Ectodermal cell (in vitro differentiated cells): ENCODE data around the gene COX18. TPM values are rescaled to one million over a fixed set of nuclear protein-coding genes. Genes with fewer than 3 reads are reported as not detected.

Source experiments
- H3K27ac ChIP-seq: 2 replicates; pipeline ENCODE4 v1.7.0; 2013; ENCODE audit warnings: mild to moderate bottlenecking, low read depth, low read length; ENCODE audit not compliant: insufficient read depth, poor library complexity, severe bottlenecking
- H3K27me3 ChIP-seq: 2 replicates; pipeline ENCODE4 v1.7.0; 2013; ENCODE audit warnings: mild to moderate bottlenecking, low read length; ENCODE audit not compliant: insufficient read depth, control insufficient read depth, poor library complexity, severe bottlenecking
- H3K36me3 ChIP-seq: one replicate; pipeline ENCODE4 v1.7.0; 2013; ENCODE audit warnings: low read length; ENCODE audit not compliant: control insufficient read depth, insufficient read depth
- H3K4me1 ChIP-seq: one replicate; pipeline ENCODE4 v1.7.0; 2013; ENCODE audit warnings: low read length; ENCODE audit not compliant: control insufficient read depth, insufficient read depth
- H3K4me3 ChIP-seq: 2 replicates; pipeline ENCODE4 v1.7.0; 2013; ENCODE audit warnings: low read depth, low read length, control low read depth; ENCODE audit not compliant: insufficient read depth
- H3K9me3 ChIP-seq: 2 replicates; pipeline ENCODE4 v1.7.0; 2013; ENCODE audit warnings: mild to moderate bottlenecking, low read length, moderate library complexity; ENCODE audit not compliant: control insufficient read depth
- WGBS, 2 experiments: methylation state at CpG; one replicate each; pipeline ENCODE4 v1.1.7; 2013; ENCODE audit warnings: missing lambda C conversion rate in 2 of 2; 5-methylcytosine and 5-hydroxymethylcytosine counted together
- polyA plus RNA-seq, 4 experiments: library from polyadenylated mRNA; stranded (reverse); fragments of 50-300 nt; gene quantifications; one replicate each; pipeline ENCODE4 v1.2.3, GENCODE V29; 2013

Gene COX18, protein sequence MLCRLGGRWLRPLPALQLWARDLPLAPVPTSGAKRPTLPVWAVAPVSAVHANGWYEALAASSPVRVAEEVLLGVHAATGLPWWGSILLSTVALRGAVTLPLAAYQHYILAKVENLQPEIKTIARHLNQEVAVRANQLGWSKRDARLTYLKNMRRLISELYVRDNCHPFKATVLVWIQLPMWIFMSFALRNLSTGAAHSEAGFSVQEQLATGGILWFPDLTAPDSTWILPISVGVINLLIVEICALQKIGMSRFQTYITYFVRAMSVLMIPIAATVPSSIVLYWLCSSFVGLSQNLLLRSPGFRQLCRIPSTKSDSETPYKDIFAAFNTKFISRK
- polyA plus RNA-seq (2013, experiment 1 of 4): 21.1 TPM
- 17.8 TPM for polyA plus RNA-seq (2013, experiment 2 of 4)
- 14.6 TPM for polyA plus RNA-seq (2013, experiment 3 of 4)
- 14.4 TPM for polyA plus RNA-seq (2013, experiment 4 of 4)

DNA sequence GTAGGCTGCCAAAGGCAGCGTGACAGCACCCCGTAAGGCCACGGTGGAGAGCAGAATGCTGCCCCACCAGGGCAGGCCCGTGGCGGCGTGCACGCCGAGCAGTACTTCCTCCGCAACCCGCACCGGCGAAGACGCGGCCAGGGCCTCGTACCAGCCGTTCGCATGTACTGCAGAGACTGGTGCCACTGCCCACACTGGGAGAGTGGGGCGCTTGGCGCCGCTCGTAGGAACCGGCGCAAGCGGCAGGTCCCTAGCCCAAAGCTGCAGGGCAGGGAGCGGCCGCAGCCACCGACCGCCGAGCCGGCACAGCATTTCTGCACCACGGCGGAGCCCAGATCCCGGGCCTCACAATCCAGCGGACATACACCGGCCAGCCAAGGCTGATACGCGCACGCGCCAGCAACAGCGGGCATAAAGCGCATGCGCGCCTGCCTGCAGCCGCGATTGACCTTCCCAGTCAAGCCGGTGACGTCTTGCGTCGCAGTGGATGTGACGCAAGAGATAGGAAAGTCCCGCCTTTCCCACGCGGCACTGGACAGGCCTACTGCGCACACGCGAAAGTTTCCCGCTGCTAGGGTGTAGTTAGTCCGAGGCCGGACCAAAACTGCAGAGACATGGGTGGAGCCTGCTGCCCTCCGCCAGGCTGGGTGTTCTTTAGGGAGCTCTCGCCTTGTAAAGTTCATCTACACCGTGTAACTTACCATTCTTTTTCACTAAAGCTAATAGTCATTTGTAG, at the start of gene COX18:
Gene COX18, minus strand, starts transcription at position 379 of the 736 bp plus-strand sequence. Its CDS starts 67 bp downstream, at position 312.
- Histone ChIP-seq H3K4me1 (no peaks in the 10 kb centered on the region), H3K27me3 (no peaks in the 10 kb centered on the region), H3K9me3 (no peaks in the 10 kb centered on the region), H3K36me3 (no peaks in the 10 kb centered on the region), H3K27ac (peak within 1 kb of the TSS; percentile 94), H3K4me3 (peak within 1 kb of the TSS; percentile 94)
- WGBS, 2 experiments: 0% methylated on average over 62 of the region's 62 CpGs

DNA sequence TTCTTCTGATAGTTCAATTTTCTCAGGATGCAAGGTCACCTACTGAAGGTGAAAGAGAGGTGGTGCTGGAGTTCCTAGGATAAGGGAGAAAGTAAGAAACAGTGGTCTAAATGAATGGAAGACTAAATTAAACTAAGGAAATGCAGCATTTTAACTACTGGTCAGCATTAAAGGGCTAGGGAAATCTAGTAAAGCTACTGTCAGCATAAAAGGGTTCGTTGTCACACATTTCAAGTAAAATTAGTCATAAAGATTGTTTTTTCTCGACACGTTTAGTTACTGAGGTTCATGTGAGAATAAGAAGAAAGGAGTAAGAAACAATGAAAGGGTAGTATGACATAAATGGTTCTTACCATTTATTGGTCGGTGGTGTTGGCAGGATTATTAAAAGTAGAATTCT, 40.0 kb upstream of the COX18 start:
- H3K27ac ChIP-seq: no peak overlapping the region
- H3K27me3 ChIP-seq: no peaks in the 10 kb centered on the region
- peaks cover 17% of the 10 kb centered on the region for H3K36me3 ChIP-seq
- no peaks in the 10 kb centered on the region for H3K4me1 ChIP-seq
- H3K9me3 ChIP-seq: no peaks in the 10 kb centered on the region
- 96 to 99% methylated on average over 4 of the region's 4 CpGs for WGBS, 2 experiments
- no peak overlapping the region for H3K4me3 ChIP-seq

DNA sequence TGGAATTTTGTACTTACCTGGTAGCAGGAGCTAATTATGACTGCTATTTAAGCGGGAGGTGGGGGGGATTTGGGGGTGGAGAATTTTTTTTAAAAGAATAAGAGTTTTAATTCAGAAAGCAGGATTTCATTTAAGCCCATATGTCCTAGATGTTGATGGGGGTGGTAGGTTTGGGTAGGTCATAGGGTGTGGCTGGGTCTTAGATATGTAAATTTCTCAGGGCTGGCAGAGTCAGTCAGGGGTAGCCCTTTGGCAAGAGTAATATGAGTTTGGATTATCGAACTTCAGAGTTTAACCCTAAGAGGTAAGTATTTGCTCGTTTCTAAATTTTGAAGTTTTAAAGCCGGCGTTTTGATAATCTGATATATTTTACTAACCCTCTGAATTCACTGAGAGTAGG, 35.2 kb upstream of the COX18 start:
- Histone ChIP-seq H3K36me3 (peaks cover 16% of the 10 kb centered on the region), H3K9me3 (no peaks in the 10 kb centered on the region), H3K27ac (no peak overlapping the region), H3K27me3 (no peaks in the 10 kb centered on the region), H3K4me3 (no peak overlapping the region), H3K4me1 (no peaks in the 10 kb centered on the region)
- 88 to 94% methylated on average over 5 of the region's 5 CpGs for WGBS, 2 experiments

DNA sequence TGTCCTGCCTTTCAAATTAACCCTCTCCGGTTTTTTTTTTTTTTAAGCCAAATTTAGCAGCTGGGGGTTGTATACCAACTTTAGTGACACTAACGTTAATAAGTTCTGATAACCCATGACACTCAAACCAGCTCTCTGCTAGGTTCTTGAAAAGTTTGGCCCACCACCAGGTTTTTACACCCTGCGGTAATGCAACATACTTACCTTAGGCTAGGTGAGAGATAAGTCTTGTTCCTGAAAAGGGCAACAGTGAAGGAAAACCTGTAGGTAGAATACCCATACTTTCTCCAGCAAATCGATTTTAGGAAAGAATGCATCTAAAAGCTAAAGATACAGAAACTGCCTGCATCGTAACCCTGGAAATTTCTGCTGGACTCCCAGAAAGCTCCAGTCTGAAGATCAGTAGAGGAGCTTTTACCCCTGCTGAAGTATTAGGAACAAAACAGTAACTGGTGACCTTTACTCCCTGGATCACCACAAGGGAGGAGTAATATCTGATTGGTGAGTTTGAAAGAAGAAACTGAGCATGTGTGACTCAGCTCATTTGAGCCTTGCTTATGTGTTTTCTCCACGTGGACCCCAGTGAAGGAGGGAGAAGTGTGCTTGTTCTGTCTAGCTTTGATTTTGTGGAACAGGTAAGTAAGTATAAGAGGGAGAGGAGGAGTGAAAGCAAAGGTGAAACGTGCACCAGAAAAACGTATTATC, 34.4 kb upstream of the COX18 start:
- peaks cover 16% of the 10 kb centered on the region for H3K36me3 ChIP-seq
- H3K4me1 ChIP-seq: no peaks in the 10 kb centered on the region
- no peaks in the 10 kb centered on the region for H3K27me3 ChIP-seq
- no peak overlapping the region for H3K4me3 ChIP-seq
- no peak overlapping the region for H3K27ac ChIP-seq
- 85 to 87% methylated on average over 7 to 8 of the region's 8 CpGs for WGBS, 2 experiments
- H3K9me3 ChIP-seq: no peaks in the 10 kb centered on the region

DNA sequence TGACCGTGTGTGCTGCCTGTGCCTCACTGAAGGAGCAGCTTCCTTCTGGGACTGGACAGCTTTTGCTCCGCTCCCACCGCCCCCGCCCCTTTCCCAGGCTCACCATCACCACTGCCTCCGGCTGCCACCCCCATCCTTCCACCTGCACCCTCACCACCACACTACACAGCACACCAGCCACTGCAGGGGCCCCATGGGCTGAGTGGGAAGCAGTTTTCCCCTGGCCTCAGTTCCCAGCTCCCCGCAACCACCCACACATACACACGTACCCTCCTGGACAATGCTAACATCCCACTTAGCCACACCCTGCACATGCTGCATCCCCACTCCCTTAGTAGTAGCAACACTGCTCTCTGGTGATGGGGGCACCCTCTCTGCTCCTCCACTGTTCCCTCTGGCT, 29.6 kb upstream of the COX18 start:
- no peaks in the 10 kb centered on the region for H3K27me3 ChIP-seq
- peaks cover 18% of the 10 kb centered on the region for H3K36me3 ChIP-seq
- WGBS, 2 experiments: 92 to 94% methylated on average over 7 of the region's 7 CpGs
- H3K4me1 ChIP-seq: no peaks in the 10 kb centered on the region
- H3K4me3 ChIP-seq: no peak overlapping the region
- no peak overlapping the region for H3K27ac ChIP-seq
- H3K9me3 ChIP-seq: no peaks in the 10 kb centered on the region

DNA sequence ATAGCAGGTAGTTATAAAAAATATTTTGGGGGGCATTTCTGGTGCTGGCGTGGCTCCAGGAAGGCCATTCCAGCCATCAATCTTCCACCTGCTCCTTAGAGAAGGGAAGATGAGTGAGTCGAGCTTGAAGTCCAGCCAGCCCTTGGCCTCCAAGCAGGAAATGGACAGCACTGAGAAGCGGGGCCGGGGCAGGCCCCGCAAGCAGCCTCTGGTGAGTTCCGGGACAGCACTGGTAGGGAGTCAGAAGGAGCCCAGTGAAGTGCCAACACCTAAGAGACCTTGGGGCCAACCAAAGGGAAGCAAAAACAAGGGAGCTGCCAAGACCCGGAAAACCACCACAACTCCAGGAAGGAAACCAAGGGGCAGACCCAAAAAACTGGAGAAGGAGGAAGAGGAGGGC, 29.2 kb upstream of the COX18 start:
- 97 to 98% methylated on average over 7 of the region's 7 CpGs for WGBS, 2 experiments
- Histone ChIP-seq H3K4me1 (no peaks in the 10 kb centered on the region), H3K27me3 (no peaks in the 10 kb centered on the region), H3K36me3 (peaks cover 18% of the 10 kb centered on the region), H3K4me3 (no peak overlapping the region), H3K27ac (no peak overlapping the region), H3K9me3 (no peaks in the 10 kb centered on the region)

DNA sequence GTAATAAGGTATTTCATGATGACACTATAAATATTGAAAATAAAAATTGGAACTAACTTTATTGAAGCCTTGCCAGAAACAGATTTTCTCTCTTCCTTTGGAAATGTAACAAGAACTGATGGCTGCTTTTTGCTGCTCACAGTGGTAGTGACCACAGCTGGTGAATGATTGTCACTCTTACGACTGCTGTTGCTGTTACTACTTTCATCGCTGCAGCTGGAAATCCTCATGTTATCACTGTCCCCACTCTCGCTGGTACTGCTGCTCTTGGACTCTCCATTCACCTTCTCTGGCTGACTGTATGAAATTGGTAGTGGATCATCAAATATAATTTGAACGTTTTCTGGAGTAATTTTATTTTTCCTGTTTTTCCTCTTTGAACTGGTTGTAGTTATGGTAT, 28.5 kb upstream of the COX18 start:
- Histone ChIP-seq H3K4me1 (no peaks in the 10 kb centered on the region), H3K27ac (no peak overlapping the region), H3K27me3 (no peaks in the 10 kb centered on the region), H3K9me3 (no peaks in the 10 kb centered on the region), H3K36me3 (peaks cover 18% of the 10 kb centered on the region), H3K4me3 (no peak overlapping the region)
- 96% methylated on average over 4 of the region's 4 CpGs for WGBS, 2 experiments

DNA sequence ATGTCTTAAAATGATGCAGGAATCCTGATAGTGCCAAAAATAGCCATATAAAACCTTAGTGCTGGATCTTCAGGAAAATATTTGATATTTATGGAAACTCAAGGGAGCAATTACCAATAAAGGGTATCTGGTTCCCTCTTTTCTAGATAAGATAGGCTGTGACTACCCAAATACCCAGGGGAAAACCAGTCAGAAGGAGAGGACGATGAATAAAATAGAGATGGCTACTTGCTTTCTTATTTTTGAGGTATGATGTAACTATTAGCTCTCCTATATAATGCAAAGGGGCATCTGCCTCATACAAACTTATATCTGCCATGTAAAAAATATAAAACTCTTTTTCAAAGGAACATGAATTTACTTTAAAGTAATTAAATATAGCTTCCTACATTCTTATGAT, 23.4 kb upstream of the COX18 start:
- H3K4me1 ChIP-seq: no peaks in the 10 kb centered on the region
- H3K27ac ChIP-seq: no peak overlapping the region
- 100% methylated on average over 1 of the region's 1 CpG for WGBS, 2 experiments
- H3K27me3 ChIP-seq: no peaks in the 10 kb centered on the region
- H3K4me3 ChIP-seq: no peak overlapping the region
- no peaks in the 10 kb centered on the region for H3K9me3 ChIP-seq
- H3K36me3 ChIP-seq: peaks cover 25% of the 10 kb centered on the region

DNA sequence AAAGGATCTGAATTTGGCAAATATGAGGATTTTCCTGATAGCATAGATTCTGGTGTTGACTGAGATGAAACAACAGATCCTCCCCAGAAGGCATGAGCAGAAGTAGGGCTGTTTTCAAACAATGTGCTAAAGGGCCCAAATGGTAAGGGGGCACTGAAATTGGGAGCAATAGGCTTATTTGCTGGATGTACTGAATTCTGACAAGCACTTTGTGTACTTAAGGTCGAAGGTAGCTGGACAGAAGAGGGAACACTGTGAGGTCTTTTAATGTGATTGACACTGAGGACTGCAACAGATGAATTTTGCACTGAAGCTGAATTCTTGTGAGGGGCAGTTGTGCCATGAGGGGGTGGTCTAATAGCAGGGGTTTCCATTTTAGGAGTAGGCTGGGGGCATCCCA, 21.2 kb upstream of the COX18 start:
- 91 to 97% methylated on average over 1 of the region's 1 CpG for WGBS, 2 experiments
- Histone ChIP-seq H3K27ac (no peak overlapping the region), H3K4me1 (no peaks in the 10 kb centered on the region), H3K4me3 (no peak overlapping the region), H3K9me3 (no peaks in the 10 kb centered on the region), H3K36me3 (peaks cover 23% of the 10 kb centered on the region), H3K27me3 (no peaks in the 10 kb centered on the region)

DNA sequence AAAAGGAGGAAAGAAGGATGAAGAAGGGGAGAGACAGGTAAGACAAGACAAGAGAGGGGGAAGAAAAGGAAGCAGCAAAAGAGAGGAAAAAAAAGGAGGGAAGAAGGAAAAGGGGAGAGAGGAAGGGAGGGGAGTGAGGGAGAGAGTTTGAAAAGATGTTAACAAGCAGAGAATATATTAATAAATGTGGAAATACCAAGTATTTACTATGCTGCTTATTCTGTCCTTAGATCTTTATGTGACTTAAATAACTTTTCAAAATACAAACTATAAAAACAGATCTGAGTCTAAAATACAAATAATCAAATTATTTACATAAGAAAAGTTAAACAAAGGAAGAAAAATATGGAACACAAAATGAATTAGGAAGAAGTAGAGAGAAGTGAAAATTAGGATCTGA, 18.4 kb upstream of the COX18 start:
- Histone ChIP-seq H3K36me3 (peaks cover 21% of the 10 kb centered on the region), H3K4me1 (no peaks in the 10 kb centered on the region), H3K27ac (no peak overlapping the region), H3K9me3 (no peaks in the 10 kb centered on the region), H3K27me3 (no peaks in the 10 kb centered on the region), H3K4me3 (no peak overlapping the region)
